Panc1 (cell line): ENCODE measurements around the gene XCR1. TPM values are rescaled to one million over a fixed set of nuclear protein-coding genes. Genes with fewer than 3 reads are reported as not detected.

Experiments
- ATAC-seq: fragments of 200-7000 bp; cut with Tn5 transposase; 2 replicates; pipeline ENCODE4 v1.9.1; 2020; ENCODE audit warnings: mild to moderate bottlenecking, moderate library complexity
- BruUV-seq: library from RNA; stranded (reverse); fragments of 400-500 nt; replicated peaks from 2 replicates; lab custom pipeline; 2021; lab: Mats Ljungman, UMichigan
- CTCF ChIA-PET: fragments of 300-600 bp; sonication (Branson Sonifier 250); formaldehyde crosslinking; loops from one replicate; lab custom pipeline; 2022; ENCODE audit warnings: antibody characterized with exemption; lab: Charles Lee
- POLR2A ChIA-PET: fragments of 300-600 bp; sonication (Branson Sonifier 250); formaldehyde crosslinking; loops from one replicate; lab custom pipeline; 2022; ENCODE audit warnings: antibody characterized with exemption; lab: Charles Lee
- DNase-seq: peaks from one replicate; pipeline ENCODE4 v3.0.0-alpha.2; 2010; ENCODE audit warnings: low read depth, low spot score
- H3K27ac ChIP-seq: 2 replicates; pipeline ENCODE4 v1.5.1; 2011; ENCODE audit warnings: mild to moderate bottlenecking, low read length, inconsistent platforms
- H3K27me3 ChIP-seq: fragments of 200-500 bp; sonication (Bioruptor generic); 2 replicates; pipeline ENCODE4 v1.6.0; 2014; ENCODE audit warnings: low read length, inconsistent platforms; ENCODE audit not compliant: control insufficient read depth, insufficient read depth
- H3K36me3 ChIP-seq: fragments of 200-500 bp; sonication (Bioruptor generic); 2 replicates; pipeline ENCODE4 v1.5.1; 2014; ENCODE audit warnings: inconsistent platforms, mild to moderate bottlenecking, low read length, moderate library complexity; ENCODE audit not compliant: control insufficient read depth, insufficient read depth
- H3K4me1 ChIP-seq: 2 replicates; pipeline ENCODE4 v1.5.1; 2011; ENCODE audit warnings: inconsistent platforms, mild to moderate bottlenecking, low read length, moderate library complexity; ENCODE audit not compliant: control insufficient read depth, insufficient read depth
- H3K4me3 ChIP-seq, 2 experiments: 2 replicates each; pipeline ENCODE4 v1.5.1; 2011 to 2012; ENCODE audit warnings: low read depth in 2 of 2, low read length in 2 of 2, mild to moderate bottlenecking in 2 of 2, inconsistent platforms in 1 of 2, moderate library complexity in 1 of 2
- H3K9me3 ChIP-seq: fragments of 200-500 bp; sonication (Bioruptor generic); 2 replicates; pipeline ENCODE4 v1.5.1; 2014; ENCODE audit warnings: low read depth, mild to moderate bottlenecking, inconsistent platforms, low read length, moderate library complexity; ENCODE audit not compliant: control insufficient read depth, insufficient read depth
- CTCF ChIP-seq: fragments of 450-650 bp; IDR thresholded peaks from 2 replicates; pipeline ENCODE4 v1.5.1; 2017; ENCODE audit warnings: mild to moderate bottlenecking
- POLR2AphosphoS5 ChIP-seq: IDR thresholded peaks from 2 replicates; pipeline ENCODE4 v1.6.1; 2012; ENCODE audit warnings: mild to moderate bottlenecking, low read depth, low read length, moderate library complexity
- REST ChIP-seq, 2 experiments: IDR thresholded peaks; 2 replicates each; pipeline ENCODE4 v1.6.1; 2011 to 2012; ENCODE audit warnings: low read depth in 2 of 2, control low read depth in 1 of 2, low read length in 1 of 2, mild to moderate bottlenecking in 1 of 2, moderate library complexity in 1 of 2; ENCODE audit not compliant: insufficient read depth in 1 of 2
- SIN3A ChIP-seq: IDR thresholded peaks from 2 replicates; pipeline ENCODE4 v1.6.1; 2012; ENCODE audit warnings: low read depth, mild to moderate bottlenecking, low read length, moderate library complexity, borderline replicate concordance; ENCODE audit not compliant: insufficient read depth
- TCF7L2 ChIP-seq: IDR thresholded peaks from 2 replicates; pipeline ENCODE4 v1.6.1; 2011; ENCODE audit warnings: mild to moderate bottlenecking, low read depth, low read length, inconsistent platforms
- in situ Hi-C: cut with HindIII; loops from 2 replicates; pipeline ENCODE4 v1.10.0; 2016; ENCODE audit warnings: low sequenced_read_pairs, low pct_unique_long_range_greater_than_20kb
- intact Hi-C: fragments of 100-400 bp; cut with micrococcal nuclease; formaldehyde crosslinking; loops from one replicate; pipeline ENCODE4 v1.10.0; 2022; ENCODE audit not compliant: unreplicated experiment
- total RNA-seq: library from RNA; stranded (reverse); gene quantifications from one replicate; pipeline ENCODE4 v1.2.1, GENCODE V29; 2021; ENCODE audit not compliant: unreplicated experiment

The XCR1 gene
- total RNA-seq, 1 experiment from 2014 or later = not detected

- BruUV-seq = no TSS peak
- Histone ChIP-seq H3K4me3 (no peak overlapping the region), H3K27ac (no peak overlapping the region), H3K36me3 (peaks cover 3% of the 10 kb centered on the region; the same call in 1 of the 2 replicates), H3K4me1 (no peaks in the 10 kb centered on the region), H3K9me3 (no peaks in the 10 kb centered on the region), H3K27me3 (no peaks in the 10 kb centered on the region)
- in situ Hi-C loops (no loop called here), intact Hi-C loops (no loop called here)
- ATAC-seq = no peak
- POLR2A ChIA-PET = no interaction called here
- CTCF ChIA-PET = no interaction called here
- no peak for DNase-seq
- no peak for TF ChIP-seq TCF7L2
- TF ChIP-seq POLR2AphosphoS5 = no peak
- TF ChIP-seq SIN3A = no peak
- no peak for TF ChIP-seq CTCF
- TF ChIP-seq REST (IDR thresholded peaks at IDR 0.05; ENCODE audit: insufficient read depth in 1 of 2, low read depth in 2 of 2, low read length in 1 of 2) = no peak
Observed at GRCh38 chr3:45992133-45992729, 35.1 kb downstream of the XCR1 start.

GRCh38 chr3:45991341-45991740 is 35.9 kb downstream of the XCR1 start:
- BruUV-seq = no TSS peak
- TF ChIP-seq CTCF = no peak
- no peak for TF ChIP-seq SIN3A
- TF ChIP-seq TCF7L2 = no peak
- TF ChIP-seq REST (IDR thresholded peaks at IDR 0.05; ENCODE audit: insufficient read depth in 1 of 2, low read depth in 2 of 2, low read length in 1 of 2) = no peak
- TF ChIP-seq POLR2AphosphoS5 = no peak
- ChIA-PET POLR2A (interaction anchor here (0.6 kb wide), 1 partner anchor 85 kb away, joined by 8 read pairs; no protein-coding TSS in a partner anchor), CTCF (no interaction called here)
- in situ Hi-C loops = no loop called here
- no peak overlapping the region for H3K4me3 ChIP-seq
- intact Hi-C loops = no loop called here
- DNase-seq = no peak
- no peaks in the 10 kb centered on the region for H3K27me3 ChIP-seq
- peaks cover 3% of the 10 kb centered on the region; the same call in 1 of the 2 replicates for H3K36me3 ChIP-seq
- no peaks in the 10 kb centered on the region for H3K9me3 ChIP-seq
- ATAC-seq = no peak
- no peak overlapping the region for H3K27ac ChIP-seq
- H3K4me1 ChIP-seq = peaks cover 4% of the 10 kb centered on the region; the same call in 1 of the 2 replicates
